HG03558 (cell line): ENCODE measurements around the gene UGT1A8.
"Not testable (repeated sequence)": the region's sequence is repeated elsewhere in the genome, so short reads cannot be mapped to it uniquely, and the experiment has no call there.

Source experiments
- ATAC-seq: cut with Tn5 transposase; IDR thresholded peaks from one replicate; pipeline ENCODE4 v1.9.1; 2021; ENCODE audit warnings: moderate number of reproducible peaks; ENCODE audit not compliant: unreplicated experiment; ENCODE audit errors: extremely low read depth

Gene UGT1A8

GRCh38 chr2:233617476-233617875, at the start of gene UGT1A8:
Gene UGT1A8, plus strand, starts transcription at chr2:233617633. Its CDS starts 75 bp downstream, at chr2:233617708.
- ATAC-seq, result not testable (repeated sequence)

GRCh38 chr2:233571001-233571400, 46.4 kb upstream of the UGT1A8 start:
- ATAC-seq, result no peak

GRCh38 chr2:233571462-233571861, 46.0 kb upstream of the UGT1A8 start:
- no peak for ATAC-seq

GRCh38 chr2:233572468-233572867, 45.0 kb upstream of the UGT1A8 start:
- ATAC-seq, result no peak

- not testable (repeated sequence) for ATAC-seq
These were observed 40.1 kb upstream of the UGT1A8 start for GRCh38 chr2:233577341-233577740.

GRCh38 chr2:233583217-233583965, 34.0 kb upstream of the UGT1A8 start:
- not testable (repeated sequence) for ATAC-seq

- no peak for ATAC-seq
These were observed 33.2 kb upstream of the UGT1A8 start for GRCh38 chr2:233584210-233584609.

- no peak for ATAC-seq
These were observed 29.0 kb upstream of the UGT1A8 start for GRCh38 chr2:233588400-233588799.

GRCh38 chr2:233592706-233593105, 24.7 kb upstream of the UGT1A8 start:
- ATAC-seq, result not testable (repeated sequence)

- ATAC-seq, result no peak
These were observed 24.2 kb upstream of the UGT1A8 start for GRCh38 chr2:233593201-233593600.

GRCh38 chr2:233597522-233597921, 19.9 kb upstream of the UGT1A8 start:
- no peak for ATAC-seq

- no peak for ATAC-seq
These were observed 18.5 kb upstream of the UGT1A8 start for GRCh38 chr2:233598952-233599351.

- no peak for ATAC-seq
These were observed 17.0 kb upstream of the UGT1A8 start for GRCh38 chr2:233600386-233600785.

GRCh38 chr2:233602076-233602475, 15.4 kb upstream of the UGT1A8 start:
- no peak for ATAC-seq

GRCh38 chr2:233603520-233603919, 13.9 kb upstream of the UGT1A8 start:
- ATAC-seq, result no peak

- ATAC-seq, result no peak
These were observed 12.6 kb upstream of the UGT1A8 start for GRCh38 chr2:233604826-233605225.

- no peak for ATAC-seq
These were observed 11.8 kb upstream of the UGT1A8 start for GRCh38 chr2:233605680-233606079.

- no peak for ATAC-seq
These were observed 6.1 kb upstream of the UGT1A8 start for GRCh38 chr2:233611284-233611683.

- no peak for ATAC-seq
These were observed 2.8 kb downstream of the UGT1A8 start for GRCh38 chr2:233620204-233620603.

- ATAC-seq, result not testable (repeated sequence)
These were observed 4.4 kb downstream of the UGT1A8 start for GRCh38 chr2:233621863-233622262.

- ATAC-seq, result no peak
These were observed 10.0 kb downstream of the UGT1A8 start for GRCh38 chr2:233627331-233628025.

- ATAC-seq, result not testable (repeated sequence)
These were observed 18.9 kb downstream of the UGT1A8 start, which contains the start of gene UGT1A10 for GRCh38 chr2:233636306-233636705. Gene UGT1A10, plus strand, starts transcription at chr2:233636448. Its CDS starts 75 bp downstream, at chr2:233636523.
